IPS DF 6.9 (cell line): ENCODE measurements around the gene SPEG.

Experiments
- DNase-seq: peaks from one replicate; pipeline ENCODE4 v3.0.0-alpha.2; 2013; ENCODE audit warnings: low read depth, low spot score
- H3K27ac ChIP-seq: one replicate; pipeline ENCODE4 v1.5.1; 2013; ENCODE audit warnings: low read length, control low read depth
- H3K27me3 ChIP-seq: 2 replicates; pipeline ENCODE4 v1.6.1; 2013; ENCODE audit warnings: mild to moderate bottlenecking, low read length; ENCODE audit not compliant: control insufficient read depth, insufficient read depth
- H3K36me3 ChIP-seq: 2 replicates; pipeline ENCODE4 v1.6.1; 2013; ENCODE audit warnings: low read length; ENCODE audit not compliant: control insufficient read depth, insufficient read depth
- H3K4me1 ChIP-seq: 2 replicates; pipeline ENCODE4 v1.6.1; 2013; ENCODE audit warnings: low read length; ENCODE audit not compliant: control insufficient read depth, insufficient read depth
- H3K4me3 ChIP-seq: 2 replicates; pipeline ENCODE4 v1.5.1; 2013; ENCODE audit warnings: mild to moderate bottlenecking, low read length
- H3K9me3 ChIP-seq: 2 replicates; pipeline ENCODE4 v1.6.1; 2013; ENCODE audit warnings: low read length, inconsistent platforms; ENCODE audit not compliant: control insufficient read depth, insufficient read depth
- WGBS: extraction: QIAGEN DNeasy Blood & Tissue Kit; methylation state at CpG from one replicate; pipeline ENCODE4 v1.1.7; 2013; ENCODE audit warnings: mixed read lengths, missing lambda C conversion rate; ENCODE audit not compliant: insufficient read length, insufficient coverage; 5-methylcytosine and 5-hydroxymethylcytosine counted together

SPEG gene

DNA sequence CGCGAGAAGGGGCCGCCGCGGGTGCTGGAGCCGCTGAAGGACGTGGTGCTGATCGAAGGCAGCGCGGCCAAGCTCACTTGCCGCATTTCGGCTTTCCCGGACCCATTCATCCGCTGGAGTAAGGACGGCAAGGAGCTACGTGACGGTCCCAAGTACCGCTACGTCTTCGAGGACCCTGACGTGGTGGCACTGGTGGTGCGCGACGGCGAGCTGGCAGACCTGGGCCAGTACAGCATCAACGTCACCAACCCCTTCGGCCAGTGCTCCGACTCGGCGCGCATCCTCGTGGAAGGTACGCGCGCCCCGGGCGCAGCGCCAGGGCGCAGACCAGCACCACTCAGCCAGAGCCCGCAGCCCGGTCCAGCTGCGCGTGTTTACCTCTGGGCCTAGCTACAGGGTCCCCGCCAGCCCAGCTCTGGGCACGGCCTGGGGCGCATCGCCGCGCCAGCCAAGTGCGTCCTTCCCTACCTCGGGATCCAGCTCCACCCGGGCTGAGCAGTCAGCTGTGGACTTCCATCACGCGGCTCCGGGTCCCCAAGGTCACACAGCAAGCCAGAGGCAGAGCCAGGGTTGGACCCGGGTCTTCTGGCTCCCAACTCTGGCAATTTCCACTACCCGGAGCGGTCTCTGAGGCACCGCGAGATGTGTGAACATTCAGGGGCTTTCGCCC, 62.3 kb downstream of the SPEG start:
- H3K27me3 ChIP-seq, result peaks cover 4% of the 10 kb centered on the region; the same call in 1 of the 2 replicates
- H3K27ac ChIP-seq, result no peak overlapping the region
- DNase-seq, result no peak
- H3K9me3 ChIP-seq, result no peaks in the 10 kb centered on the region
- H3K36me3 ChIP-seq, result no peaks in the 10 kb centered on the region; the same call in 1 of the 2 replicates
- no CpG with 5 or more reads among the region's 61 CpGs for WGBS
- H3K4me1 ChIP-seq, result peaks cover 10% of the 10 kb centered on the region
- H3K4me3 ChIP-seq, result no peak overlapping the region; the same call in 1 of the 2 replicates

GRCh38 chr2:219497495-219498279, 63.0 kb downstream of the SPEG start:
- DNase-seq, result no peak
- H3K27me3 ChIP-seq, result peaks cover 4% of the 10 kb centered on the region; the same call in 1 of the 2 replicates
- no CpG with 5 or more reads among the region's 59 CpGs for WGBS
- H3K27ac ChIP-seq, result no peak overlapping the region
- peak overlapping the region; percentile 55; the same call in 1 of the 2 replicates for H3K4me3 ChIP-seq
- peaks cover 8% of the 10 kb centered on the region for H3K4me1 ChIP-seq
- no peaks in the 10 kb centered on the region; the same call in 1 of the 2 replicates for H3K36me3 ChIP-seq
- no peaks in the 10 kb centered on the region for H3K9me3 ChIP-seq

DNA sequence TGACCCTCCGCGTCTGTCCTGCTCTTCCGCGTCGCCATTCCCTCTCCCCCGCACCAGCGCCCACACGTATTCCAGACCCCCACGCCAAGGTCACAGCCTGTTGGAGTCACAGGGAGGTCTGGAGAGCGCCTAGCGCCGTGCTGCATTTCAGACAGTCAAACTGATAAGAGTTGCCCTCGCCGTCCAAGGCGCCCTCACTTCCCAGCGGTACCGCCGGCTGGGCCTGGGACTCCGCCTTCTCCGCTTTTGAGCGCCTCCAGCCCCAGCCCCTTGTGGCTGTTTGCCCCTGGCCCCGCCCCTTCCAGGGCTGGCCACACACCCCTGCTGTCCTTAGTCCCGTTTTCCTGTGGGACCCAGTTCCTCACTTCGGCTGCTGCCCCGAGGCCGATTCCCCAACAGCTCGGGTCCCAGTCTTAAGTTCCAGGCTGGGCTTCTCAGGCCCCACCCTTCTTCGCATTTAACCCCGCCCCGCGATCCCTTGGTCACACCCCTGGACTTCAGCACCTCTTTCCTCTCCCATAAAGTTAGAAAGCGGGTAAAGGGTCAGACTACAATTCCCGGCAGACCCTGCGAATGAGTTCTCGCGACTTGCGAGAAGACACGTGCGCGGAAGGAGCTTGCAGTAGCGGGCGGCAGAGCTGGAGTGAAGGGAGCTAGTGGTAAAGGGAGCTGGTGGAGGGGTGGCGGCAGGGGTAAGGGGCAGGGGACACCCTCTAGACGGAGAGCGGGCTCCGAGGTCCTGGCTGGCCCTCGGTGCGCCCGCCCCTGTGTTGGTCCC, 63.8 kb downstream of the SPEG start, which contains the start of gene GMPPA:
Gene GMPPA, plus strand, starts transcription at position 612 of the 778 bp plus-strand sequence. CDS start 1,085 bp downstream, outside the sequence.
- H3K9me3 ChIP-seq, result no peaks in the 10 kb centered on the region
- peak within 1 kb of the TSS; percentile 70; the same call in 1 of the 2 replicates for H3K4me3 ChIP-seq
- H3K27ac ChIP-seq, result no peak within 1 kb of the TSS
- peaks cover 8% of the 10 kb centered on the region for H3K4me1 ChIP-seq
- no CpG with 5 or more reads among the region's 49 CpGs for WGBS
- DNase-seq, result peak; percentile 97
- H3K36me3 ChIP-seq, result peaks cover 2% of the 10 kb centered on the region
- H3K27me3 ChIP-seq, result peaks cover 4% of the 10 kb centered on the region; the same call in 1 of the 2 replicates

- peaks cover 4% of the 10 kb centered on the region; the same call in 1 of the 2 replicates for H3K27me3 ChIP-seq
- H3K27ac ChIP-seq, result no peak overlapping the region
- no peak for DNase-seq
- no peaks in the 10 kb centered on the region for H3K9me3 ChIP-seq
- peaks cover 6% of the 10 kb centered on the region for H3K36me3 ChIP-seq
- H3K4me1 ChIP-seq, result peaks cover 8% of the 10 kb centered on the region
- WGBS, result no CpG with 5 or more reads among the region's 3 CpGs
- peak overlapping the region; percentile 70; the same call in 1 of the 2 replicates for H3K4me3 ChIP-seq
Measured at GRCh38 chr2:219499058-219499307, 64.3 kb downstream of the SPEG start.

- no peak overlapping the region for H3K27ac ChIP-seq
- no peaks in the 10 kb centered on the region for H3K9me3 ChIP-seq
- H3K36me3 ChIP-seq, result peaks cover 10% of the 10 kb centered on the region
- H3K4me3 ChIP-seq, result no peak overlapping the region
- H3K4me1 ChIP-seq, result peaks cover 9% of the 10 kb centered on the region
- no CpG with 5 or more reads among the region's 1 CpG for WGBS
- peaks cover 4% of the 10 kb centered on the region; the same call in 1 of the 2 replicates for H3K27me3 ChIP-seq
- DNase-seq, result no peak
Measured at GRCh38 chr2:219499555-219499954, 64.9 kb downstream of the SPEG start.

- no peak for DNase-seq
- Histone ChIP-seq H3K9me3 (no peaks in the 10 kb centered on the region), H3K4me1 (peaks cover 8% of the 10 kb centered on the region), H3K4me3 (no peak overlapping the region), H3K36me3 (peaks cover 10% of the 10 kb centered on the region), H3K27ac (no peak overlapping the region), H3K27me3 (peaks cover 4% of the 10 kb centered on the region; the same call in 1 of the 2 replicates)
- no CpG with 5 or more reads among the region's 2 CpGs for WGBS
Measured at GRCh38 chr2:219500135-219500534, 65.5 kb downstream of the SPEG start.

DNA sequence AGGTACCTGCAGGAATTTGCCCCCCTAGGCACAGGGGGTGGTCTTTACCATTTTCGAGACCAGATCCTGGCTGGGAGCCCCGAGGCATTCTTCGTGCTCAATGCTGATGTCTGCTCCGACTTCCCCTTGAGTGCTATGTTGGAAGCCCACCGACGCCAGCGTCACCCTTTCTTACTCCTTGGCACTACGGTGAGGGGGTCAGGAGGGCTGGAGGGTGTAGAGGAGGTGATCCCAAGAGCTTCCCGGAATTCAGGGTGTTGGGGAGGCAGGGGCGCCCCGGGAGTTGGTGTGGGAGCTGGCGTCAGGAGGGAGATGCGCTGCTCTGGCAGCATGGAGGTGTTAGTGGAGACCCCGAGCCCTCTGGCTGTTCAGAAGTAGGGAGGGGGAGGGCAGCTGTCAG, 67.2 kb downstream of the SPEG start:
- Histone ChIP-seq H3K4me1 (peaks cover 10% of the 10 kb centered on the region), H3K27me3 (peaks cover 1% of the 10 kb centered on the region; the same call in 1 of the 2 replicates), H3K36me3 (peaks cover 10% of the 10 kb centered on the region), H3K9me3 (no peaks in the 10 kb centered on the region), H3K4me3 (no peak overlapping the region), H3K27ac (no peak overlapping the region)
- WGBS, result no CpG with 5 or more reads among the region's 14 CpGs
- no peak for DNase-seq

DNA sequence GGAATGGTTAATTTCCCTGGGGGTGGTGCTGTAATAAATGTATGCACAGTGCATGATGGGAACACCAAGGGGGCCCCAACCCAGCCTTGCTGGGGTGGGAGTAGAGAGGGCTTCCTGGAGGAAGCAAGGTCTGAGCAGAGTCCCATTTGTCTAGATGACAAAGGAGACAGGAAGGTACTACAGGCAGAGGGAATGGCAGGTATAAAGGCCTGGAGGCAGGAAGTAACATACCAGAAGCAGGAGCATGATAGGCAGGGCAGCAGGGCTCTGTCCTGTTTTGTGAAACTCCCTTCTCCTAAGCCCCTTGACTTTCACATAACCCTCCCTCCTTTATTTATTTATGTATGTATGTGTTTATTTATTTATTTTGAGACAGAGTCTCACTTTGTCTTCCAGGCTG, 68.0 kb downstream of the SPEG start:
- Histone ChIP-seq H3K9me3 (no peaks in the 10 kb centered on the region), H3K27me3 (no peaks in the 10 kb centered on the region; the same call in 1 of the 2 replicates), H3K4me1 (peaks cover 14% of the 10 kb centered on the region), H3K27ac (no peak overlapping the region), H3K4me3 (no peak overlapping the region), H3K36me3 (peaks cover 10% of the 10 kb centered on the region)
- DNase-seq, result no peak

- Histone ChIP-seq H3K9me3 (no peaks in the 10 kb centered on the region), H3K27me3 (no peaks in the 10 kb centered on the region), H3K4me3 (no peak overlapping the region), H3K27ac (no peak overlapping the region), H3K36me3 (peaks cover 10% of the 10 kb centered on the region), H3K4me1 (peaks cover 25% of the 10 kb centered on the region)
- no peak for DNase-seq
- WGBS, result no CpG with 5 or more reads among the region's 9 CpGs
Measured at GRCh38 chr2:219505585-219505984, 70.9 kb downstream of the SPEG start.

DNA sequence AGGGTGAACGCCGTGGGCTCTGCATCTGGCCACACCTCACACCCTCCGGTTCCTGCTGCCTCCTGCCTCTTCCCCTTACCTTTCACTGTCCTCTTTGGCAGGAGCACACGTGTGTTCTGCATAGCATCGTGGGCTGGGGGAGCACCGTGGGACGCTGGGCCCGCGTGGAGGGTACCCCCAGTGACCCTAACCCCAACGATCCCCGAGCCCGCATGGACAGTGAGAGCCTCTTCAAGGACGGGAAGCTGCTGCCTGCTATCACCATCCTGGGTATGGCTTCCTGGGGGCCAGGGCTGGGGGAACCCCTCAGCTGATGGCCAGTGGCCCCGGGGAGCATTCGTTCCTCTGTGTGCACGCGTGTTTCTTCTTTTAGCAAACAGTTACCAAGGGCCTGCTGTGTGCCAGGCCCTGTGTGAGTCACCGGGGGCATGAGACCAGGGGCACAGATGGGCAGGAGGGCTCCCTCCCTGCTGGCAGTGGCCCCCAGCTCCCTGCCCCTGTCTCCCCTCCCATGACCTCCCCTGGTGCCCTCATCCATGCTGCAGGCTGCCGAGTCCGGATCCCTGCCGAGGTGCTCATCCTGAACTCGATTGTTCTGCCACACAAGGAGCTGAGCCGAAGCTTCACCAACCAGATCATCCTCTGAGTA, 71.6 kb downstream of the SPEG start:
- peaks cover 10% of the 10 kb centered on the region for H3K36me3 ChIP-seq
- WGBS, result no CpG with 5 or more reads among the region's 23 CpGs
- no peak for DNase-seq
- H3K27me3 ChIP-seq, result no peaks in the 10 kb centered on the region; the same call in 1 of the 2 replicates
- H3K9me3 ChIP-seq, result no peaks in the 10 kb centered on the region
- no peak overlapping the region for H3K4me3 ChIP-seq
- peaks cover 27% of the 10 kb centered on the region for H3K4me1 ChIP-seq
- peak overlapping the region; percentile 7 for H3K27ac ChIP-seq
